WI38 (cell line): ENCODE data around the gene GCM1.

Experiments
- H3K4me3 ChIP-seq: 2 replicates; pipeline ENCODE4 v1.5.1; 2011; ENCODE audit warnings: low read depth, mild to moderate bottlenecking, control low read depth, low read length
- CTCF ChIP-seq: IDR thresholded peaks from 2 replicates; pipeline ENCODE4 v1.5.1; 2012; ENCODE audit warnings: low read depth, mild to moderate bottlenecking, control low read depth, low read length

Gene GCM1

GRCh38 chr6:53179961-53180651 lies 31.5 kb upstream of the GCM1 start:
- no peak overlapping the region for H3K4me3 ChIP-seq
- no peak for TF ChIP-seq CTCF

GRCh38 chr6:53178837-53179432 lies 30.3 kb upstream of the GCM1 start:
- no peak overlapping the region for H3K4me3 ChIP-seq
- no peak for TF ChIP-seq CTCF

GRCh38 chr6:53175027-53175426 lies 26.4 kb upstream of the GCM1 start:
- TF ChIP-seq CTCF = no peak
- H3K4me3 ChIP-seq = no peak overlapping the region

- no peak overlapping the region for H3K4me3 ChIP-seq
- TF ChIP-seq CTCF = no peak
Observed at GRCh38 chr6:53172468-53172803, 23.8 kb upstream of the GCM1 start.

- peak; percentile 100 for TF ChIP-seq CTCF
- H3K4me3 ChIP-seq = no peak overlapping the region
Observed at GRCh38 chr6:53171605-53172467, 23.2 kb upstream of the GCM1 start.

GRCh38 chr6:53168516-53169267 lies 20.1 kb upstream of the GCM1 start:
- no peak overlapping the region for H3K4me3 ChIP-seq
- TF ChIP-seq CTCF = no peak
